ENCODE measurements around the gene PRKCH.
"Not testable (repeated sequence)": the region's sequence is repeated elsewhere in the genome, so short reads cannot be mapped to it uniquely, and the experiment has no call there.

GRCh38 chr14:61464539-61465320, 143.4 kb downstream of the PRKCH start:
- not testable (repeated sequence) for TF ChIP-seq POLR2A, CTCF, EP300, POLR2AphosphoS5 (IDR thresholded peaks at IDR 0.05)
